GDM1 (cell line): ENCODE measurements around the gene CXXC1.
"Not testable (repeated sequence)": the region's sequence is repeated elsewhere in the genome, so short reads cannot be mapped to it uniquely, and the experiment has no call there.

Source experiments
- DNase-seq: peaks from one replicate; lab custom pipeline; 2025; lab: John Stamatoyannopoulos, UW

The CXXC1 gene

GRCh38 chr18:50287441-50288347 lies at the start of gene CXXC1:
CXXC1 (minus strand) TSS chr18:50287692; CDS start chr18:50287589, 103 bp downstream.
- peak; percentile 99 for DNase-seq

- DNase-seq, result no peak
Measured at GRCh38 chr18:50334546-50335152, 47.2 kb upstream of the CXXC1 start.

- no peak for DNase-seq
Measured at GRCh38 chr18:50331691-50332090, 44.2 kb upstream of the CXXC1 start.

DNA sequence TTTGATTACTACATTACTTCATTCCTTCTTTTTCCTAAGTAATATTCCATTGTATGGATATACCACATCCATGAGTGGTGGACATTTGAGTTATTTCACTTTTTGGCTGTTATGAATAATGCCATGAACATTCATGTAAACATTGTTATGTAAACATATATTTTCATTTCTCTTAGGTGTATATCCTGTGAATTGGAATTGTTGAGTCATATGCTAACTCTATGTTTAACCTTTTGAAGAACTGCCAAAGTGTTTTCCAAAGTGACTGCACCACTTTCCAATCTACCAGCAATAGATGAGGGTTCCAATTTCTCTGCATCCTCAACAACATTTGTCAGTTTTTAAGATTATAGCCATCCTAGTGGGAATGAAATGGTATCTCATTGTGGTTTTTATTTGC lies 42.7 kb upstream of the CXXC1 start:
- no peak for DNase-seq

DNA sequence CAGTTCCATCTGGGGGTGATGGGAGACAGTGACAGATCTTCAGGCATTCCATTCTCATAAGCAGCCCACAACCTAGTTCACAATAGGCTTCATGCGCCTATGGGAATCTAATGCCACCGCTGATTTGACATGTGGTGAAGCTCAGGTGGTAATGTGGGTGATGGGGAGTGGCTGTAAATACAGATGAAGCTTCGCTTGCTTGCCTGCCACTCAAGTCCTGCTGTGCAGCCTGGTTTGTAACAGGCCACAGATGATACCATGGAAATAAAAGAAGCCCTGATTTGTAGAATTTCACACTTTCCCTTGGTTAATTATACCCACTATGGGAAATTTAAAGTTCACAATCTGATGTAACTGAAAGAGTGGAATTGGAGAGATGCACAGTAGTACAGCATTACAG lies 40.5 kb upstream of the CXXC1 start:
- no peak for DNase-seq

DNA sequence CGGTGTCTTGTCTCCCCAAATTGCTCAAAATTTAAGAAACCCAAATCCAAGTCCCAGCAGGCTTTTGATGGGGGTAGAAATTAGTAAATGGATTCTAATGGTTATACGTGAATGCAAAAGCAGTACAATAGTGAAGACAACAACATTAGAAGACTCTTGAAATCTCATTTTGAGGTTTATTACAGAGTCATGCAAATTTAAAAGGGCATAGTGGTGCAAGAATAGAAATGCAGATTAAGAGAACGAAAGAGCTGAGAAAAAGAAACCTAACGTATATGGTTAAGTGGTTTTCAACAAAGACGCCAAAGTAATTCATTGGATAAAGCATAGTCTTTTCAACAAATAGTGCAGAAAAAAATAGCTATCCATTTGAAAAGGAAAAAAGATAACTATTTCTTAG lies 33.2 kb upstream of the CXXC1 start:
- no peak for DNase-seq

GRCh38 chr18:50315100-50315871 lies 27.8 kb upstream of the CXXC1 start:
- DNase-seq, result no peak

- no peak for DNase-seq
Measured at GRCh38 chr18:50313873-50314460, 26.5 kb upstream of the CXXC1 start.

- no peak for DNase-seq
Measured at GRCh38 chr18:50313031-50313607, 25.6 kb upstream of the CXXC1 start.

GRCh38 chr18:50312296-50313030 lies 25.0 kb upstream of the CXXC1 start:
- DNase-seq, result no peak

DNA sequence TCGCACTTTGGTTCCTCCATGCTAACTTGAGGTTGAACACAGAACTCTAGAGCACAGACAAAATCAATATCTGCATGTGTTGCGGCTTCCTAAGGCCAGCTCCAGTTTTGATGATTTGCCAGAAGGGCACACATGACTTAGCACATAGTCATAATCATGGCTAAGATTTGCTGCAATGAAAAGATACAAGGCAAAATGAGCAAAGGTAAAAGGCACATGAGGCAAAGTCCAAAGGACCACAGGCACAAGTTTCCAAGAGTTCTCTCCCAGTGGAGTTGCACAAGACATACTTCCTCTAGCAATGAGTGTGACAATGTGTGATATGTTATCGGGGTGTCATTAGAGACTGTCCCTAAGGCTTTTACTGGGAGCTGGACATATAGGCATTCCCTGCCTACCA lies 24.2 kb upstream of the CXXC1 start:
- DNase-seq, result no peak

DNA sequence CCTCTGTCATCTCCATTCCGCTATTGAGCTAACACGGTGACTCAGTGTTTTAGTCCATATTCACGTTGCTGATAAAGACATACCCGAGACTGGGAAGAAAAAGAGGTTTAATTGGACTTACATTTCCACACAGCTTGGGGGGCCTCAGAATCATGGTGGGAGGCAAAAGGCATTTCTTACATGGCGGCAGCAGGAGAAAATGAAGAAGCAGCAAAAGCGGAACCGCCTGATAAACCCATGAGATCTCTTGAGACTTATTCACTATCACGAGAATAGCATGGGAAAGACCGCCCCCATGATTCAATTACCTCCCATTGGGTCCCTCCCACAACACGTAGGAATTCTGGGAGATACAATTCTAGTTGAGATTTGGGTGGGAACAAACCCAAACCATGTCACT lies 22.6 kb upstream of the CXXC1 start:
- no peak for DNase-seq

GRCh38 chr18:50308851-50309250 lies 21.4 kb upstream of the CXXC1 start:
- not testable (repeated sequence) for DNase-seq

GRCh38 chr18:50307738-50308470 lies 20.4 kb upstream of the CXXC1 start:
- DNase-seq, result peak; percentile 68

GRCh38 chr18:50307400-50307737 lies 19.9 kb upstream of the CXXC1 start:
- DNase-seq, result no peak

GRCh38 chr18:50306944-50307343 lies 19.5 kb upstream of the CXXC1 start:
- DNase-seq, result no peak

- DNase-seq, result no peak
Measured at GRCh38 chr18:50301074-50301473, 13.6 kb upstream of the CXXC1 start.

GRCh38 chr18:50299626-50300388 lies 12.3 kb upstream of the CXXC1 start:
- no peak for DNase-seq

DNA sequence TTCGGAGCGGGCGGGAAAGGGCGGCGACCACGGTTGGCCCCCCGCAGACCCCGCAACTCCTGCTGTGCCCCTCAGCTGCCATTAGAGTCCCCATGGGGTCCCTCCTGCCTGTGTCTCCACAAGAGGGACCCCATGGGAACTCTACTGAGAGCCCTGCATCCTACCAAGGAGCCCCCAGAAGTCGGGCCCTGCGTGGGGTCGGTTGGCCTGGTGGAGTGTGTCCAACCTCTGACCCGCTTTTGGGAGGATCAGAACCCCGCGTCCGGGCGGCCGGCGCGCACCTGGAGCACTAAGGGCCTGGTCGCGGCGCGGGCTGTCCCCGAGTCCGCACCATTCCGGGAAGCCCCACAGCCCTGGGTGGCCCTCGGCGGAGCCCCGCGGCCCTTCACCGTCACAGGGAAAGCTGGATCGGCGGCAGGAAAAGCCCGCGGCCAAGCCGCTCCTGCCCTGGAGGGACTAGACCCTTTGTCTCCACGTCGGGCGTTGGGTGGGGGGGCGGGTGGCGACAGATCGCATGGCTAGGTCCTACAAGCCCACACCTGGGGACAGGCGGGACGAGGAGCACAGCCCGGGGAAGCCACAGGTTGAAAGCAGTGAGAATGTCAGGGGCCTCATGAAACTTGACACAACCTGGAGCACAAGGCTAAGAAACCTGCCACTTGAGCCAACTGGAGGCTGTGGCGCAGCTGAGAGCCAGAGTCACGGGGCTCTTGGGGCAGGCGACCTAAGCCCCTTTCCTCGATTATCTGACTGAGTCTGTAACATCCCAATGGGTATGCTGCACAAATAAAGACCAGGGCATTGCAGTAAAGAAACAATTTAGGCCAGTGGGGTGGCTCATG lies 11.2 kb upstream of the CXXC1 start:
- DNase-seq, result no peak
